OCI-LY3 (cell line): ENCODE results near the gene HLA-DRB5.
"Not testable (repeated sequence)": the region's sequence is repeated elsewhere in the genome, so short reads cannot be mapped to it uniquely, and the experiment has no call there.

ENCODE experiments used
- EZH2phosphoT487 ChIP-seq: fragments of 200-600 bp; shearing (Covaris generic); IDR thresholded peaks from 2 replicates; pipeline ENCODE4 v1.6.1; 2018; ENCODE audit warnings: antibody characterized with exemption, mixed run types, low read depth
- TF ChIP-seq, protein P1 (sequence below): fragments of 200-600, 300-600 bp; sonication (generic); IDR thresholded peaks from 2 replicates; pipeline ENCODE4 v1.5.1; 2014; ENCODE audit warnings: antibody characterized with exemption, low read length, low read depth

- TF ChIP-seq, protein P1, sequence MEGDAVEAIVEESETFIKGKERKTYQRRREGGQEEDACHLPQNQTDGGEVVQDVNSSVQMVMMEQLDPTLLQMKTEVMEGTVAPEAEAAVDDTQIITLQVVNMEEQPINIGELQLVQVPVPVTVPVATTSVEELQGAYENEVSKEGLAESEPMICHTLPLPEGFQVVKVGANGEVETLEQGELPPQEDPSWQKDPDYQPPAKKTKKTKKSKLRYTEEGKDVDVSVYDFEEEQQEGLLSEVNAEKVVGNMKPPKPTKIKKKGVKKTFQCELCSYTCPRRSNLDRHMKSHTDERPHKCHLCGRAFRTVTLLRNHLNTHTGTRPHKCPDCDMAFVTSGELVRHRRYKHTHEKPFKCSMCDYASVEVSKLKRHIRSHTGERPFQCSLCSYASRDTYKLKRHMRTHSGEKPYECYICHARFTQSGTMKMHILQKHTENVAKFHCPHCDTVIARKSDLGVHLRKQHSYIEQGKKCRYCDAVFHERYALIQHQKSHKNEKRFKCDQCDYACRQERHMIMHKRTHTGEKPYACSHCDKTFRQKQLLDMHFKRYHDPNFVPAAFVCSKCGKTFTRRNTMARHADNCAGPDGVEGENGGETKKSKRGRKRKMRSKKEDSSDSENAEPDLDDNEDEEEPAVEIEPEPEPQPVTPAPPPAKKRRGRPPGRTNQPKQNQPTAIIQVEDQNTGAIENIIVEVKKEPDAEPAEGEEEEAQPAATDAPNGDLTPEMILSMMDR, result not testable (repeated sequence)
- not testable (repeated sequence) for TF ChIP-seq EZH2phosphoT487
These were observed 47.4 kb upstream of the HLA-DRB5 start for GRCh38 chr6:32577493-32577892.
